Embryonic facial prominence (tissue), 1 donor: ENCODE results near the gene SLC27A2.

Experiments used
- DNase-seq: peaks from one replicate; pipeline ENCODE4 v3.0.0-alpha.2; 2016; ENCODE audit errors: extremely low spot score

The SLC27A2 gene

GRCh38 chr15:50190723-50191122 lies 8.7 kb downstream of the SLC27A2 start:
- no peak for DNase-seq

DNA sequence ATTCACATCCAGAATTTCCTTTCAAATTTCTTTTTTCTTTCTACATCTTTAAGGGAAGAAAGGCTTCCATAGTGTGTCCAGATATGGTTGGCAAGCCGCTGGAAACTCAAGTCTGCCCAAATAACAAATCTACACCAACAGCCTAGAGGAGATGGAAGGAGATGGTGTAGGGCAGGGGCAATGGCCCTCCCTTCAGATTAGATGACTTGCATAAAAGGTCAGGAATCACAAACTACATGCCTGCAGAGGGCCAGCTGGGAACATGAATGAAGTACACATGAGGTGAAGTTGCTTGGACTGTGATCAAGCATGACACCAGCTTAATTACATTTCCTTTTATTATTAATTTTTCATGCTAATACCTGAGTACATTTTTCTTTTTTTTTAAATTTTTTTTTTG lies 10.2 kb downstream of the SLC27A2 start:
- no peak for DNase-seq

DNA sequence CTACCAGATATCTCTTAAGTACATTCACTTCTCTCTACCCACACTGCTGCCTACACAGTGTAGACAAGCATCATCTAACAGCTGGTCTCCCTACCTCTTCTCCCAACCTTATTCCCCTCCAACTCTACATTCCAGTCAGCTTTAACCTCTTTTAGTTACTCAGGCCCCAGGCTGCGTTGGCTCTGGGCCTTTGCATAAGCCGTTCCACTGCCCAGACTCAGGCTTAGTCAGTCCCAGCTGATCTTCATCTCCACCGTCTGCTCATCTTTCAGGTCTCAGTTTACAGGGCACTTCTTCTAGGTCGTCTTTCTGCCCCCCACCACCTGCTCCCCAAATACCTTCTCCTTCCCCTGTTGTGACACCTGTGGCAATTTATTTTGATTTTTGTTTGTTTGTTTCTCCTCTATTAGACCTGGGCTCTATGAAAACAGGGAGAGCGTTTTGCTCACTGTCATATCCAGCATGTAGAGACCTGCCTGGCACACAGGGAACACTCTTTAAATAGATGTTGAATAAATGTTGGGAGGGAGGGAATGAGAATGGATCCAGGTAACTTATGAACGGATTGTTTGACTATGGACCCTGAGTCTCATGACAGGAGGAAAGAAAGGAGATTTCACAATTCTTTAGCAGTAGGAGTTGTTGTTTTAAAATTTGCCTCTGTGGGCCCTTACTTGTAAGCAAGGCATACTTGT lies 11.1 kb downstream of the SLC27A2 start:
- DNase-seq = no peak

- DNase-seq = no peak
Measured at GRCh38 chr15:50202003-50202402, 20.0 kb downstream of the SLC27A2 start.

- DNase-seq = no peak
Measured at GRCh38 chr15:50206020-50206419, 24.0 kb downstream of the SLC27A2 start.

GRCh38 chr15:50209809-50210208 lies 27.8 kb downstream of the SLC27A2 start:
- peak; percentile 25 for DNase-seq

GRCh38 chr15:50210462-50211157 lies 28.6 kb downstream of the SLC27A2 start:
- DNase-seq = no peak

GRCh38 chr15:50218291-50218690 lies 36.3 kb downstream of the SLC27A2 start:
- no peak for DNase-seq

- DNase-seq = no peak
Measured at GRCh38 chr15:50218691-50219090, 36.7 kb downstream of the SLC27A2 start.

GRCh38 chr15:50219820-50220219 lies 37.8 kb downstream of the SLC27A2 start:
- no peak for DNase-seq

- no peak for DNase-seq
Measured at GRCh38 chr15:50222181-50222580, 40.2 kb downstream of the SLC27A2 start.

GRCh38 chr15:50224606-50225005 lies 42.6 kb downstream of the SLC27A2 start:
- DNase-seq = no peak

GRCh38 chr15:50225057-50225456 lies 43.1 kb downstream of the SLC27A2 start:
- DNase-seq = no peak

GRCh38 chr15:50225938-50226337 lies 43.9 kb downstream of the SLC27A2 start:
- no peak for DNase-seq

DNA sequence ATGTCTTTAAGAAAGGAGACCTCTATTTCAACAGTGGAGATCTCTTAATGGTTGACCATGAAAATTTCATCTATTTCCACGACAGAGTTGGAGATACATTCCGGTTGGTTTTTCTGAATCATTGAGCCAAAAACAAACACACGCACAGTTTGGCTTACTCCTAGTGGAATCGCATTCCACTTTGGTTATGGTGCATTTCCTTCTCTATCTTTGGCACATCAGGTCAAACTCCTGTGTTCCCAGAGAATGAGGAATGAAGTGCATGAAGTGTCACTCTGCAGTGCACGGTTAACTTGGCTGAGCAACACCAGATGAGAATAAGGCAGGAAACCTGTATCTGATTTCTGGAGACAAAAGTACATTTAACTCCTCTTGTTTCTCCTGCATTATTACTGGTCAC lies 45.1 kb downstream of the SLC27A2 start:
- DNase-seq = no peak

DNA sequence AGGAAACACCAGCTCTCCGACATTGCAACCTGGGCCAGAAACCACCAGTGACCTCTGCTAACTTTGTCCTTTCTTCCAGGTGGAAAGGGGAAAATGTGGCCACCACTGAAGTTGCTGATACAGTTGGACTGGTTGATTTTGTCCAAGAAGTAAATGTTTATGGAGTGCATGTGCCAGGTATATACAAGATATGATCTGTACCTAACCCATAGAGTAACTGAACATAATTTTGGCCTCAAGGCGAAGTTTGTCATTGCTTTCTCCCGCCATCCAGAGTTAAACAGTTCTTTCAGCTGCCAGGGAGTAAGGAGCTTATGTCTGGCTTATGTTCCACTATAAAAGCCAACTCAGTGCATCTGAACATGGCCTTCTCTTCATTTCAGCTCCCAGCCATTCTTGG lies 46.9 kb downstream of the SLC27A2 start:
- no peak for DNase-seq

DNA sequence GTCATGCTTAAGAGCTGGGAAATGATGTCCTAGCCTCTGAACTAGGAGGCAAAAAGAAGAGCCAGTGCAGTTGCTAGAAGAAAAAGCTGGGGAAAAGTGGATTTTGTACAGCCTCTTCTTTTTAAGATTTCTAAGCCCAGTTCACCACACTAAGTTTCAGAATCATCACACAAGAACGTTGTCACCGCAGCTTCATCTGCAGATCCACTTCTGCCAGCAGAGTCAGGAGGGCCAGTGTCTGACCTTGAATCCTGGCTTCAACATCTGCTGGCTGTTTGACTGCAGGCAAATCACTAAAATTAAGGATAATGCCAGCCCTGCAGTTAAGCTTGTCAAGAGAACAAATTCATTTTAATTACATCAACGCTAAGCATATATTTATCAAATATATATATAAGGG lies 47.3 kb downstream of the SLC27A2 start:
- no peak for DNase-seq

DNA sequence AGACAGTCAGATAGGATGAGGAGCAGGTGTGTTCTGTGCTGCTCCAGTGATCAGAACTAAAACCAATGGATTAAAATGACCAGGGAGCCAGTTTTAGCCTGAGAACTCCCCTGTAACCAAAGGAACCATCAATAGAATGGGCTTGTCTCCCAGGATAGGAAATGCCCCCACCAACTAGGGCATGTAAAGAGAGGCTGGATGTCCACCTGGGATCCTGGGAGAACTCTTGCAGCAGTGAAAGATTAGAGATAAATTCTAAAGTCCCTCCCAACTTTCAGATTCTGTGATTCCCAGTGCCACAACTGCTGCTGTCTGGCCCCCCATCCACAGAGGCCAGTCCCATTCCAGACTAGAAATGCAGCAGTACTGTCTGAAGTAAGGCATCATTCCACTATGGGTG lies 49.8 kb downstream of the SLC27A2 start:
- no peak for DNase-seq

DNA sequence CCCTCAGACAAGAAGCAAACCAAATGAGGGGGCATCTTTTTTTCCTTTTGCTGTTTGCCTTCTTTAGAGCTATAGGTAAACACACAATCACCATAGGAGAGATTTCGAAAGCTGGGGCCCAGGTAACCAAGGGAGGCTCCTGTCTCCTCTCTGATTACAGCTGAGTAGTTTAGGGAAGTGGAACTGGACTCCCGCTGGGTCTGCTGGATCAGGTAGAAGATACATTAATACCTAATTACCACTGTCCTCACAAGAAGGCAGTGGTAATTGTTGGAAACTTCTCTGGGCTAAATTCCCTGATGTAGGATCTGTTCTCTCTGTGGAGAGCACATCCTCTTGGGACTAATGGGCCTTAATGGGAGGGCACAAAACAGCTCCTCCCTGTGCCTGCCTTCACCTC lies 50.8 kb downstream of the SLC27A2 start:
- DNase-seq = no peak

DNA sequence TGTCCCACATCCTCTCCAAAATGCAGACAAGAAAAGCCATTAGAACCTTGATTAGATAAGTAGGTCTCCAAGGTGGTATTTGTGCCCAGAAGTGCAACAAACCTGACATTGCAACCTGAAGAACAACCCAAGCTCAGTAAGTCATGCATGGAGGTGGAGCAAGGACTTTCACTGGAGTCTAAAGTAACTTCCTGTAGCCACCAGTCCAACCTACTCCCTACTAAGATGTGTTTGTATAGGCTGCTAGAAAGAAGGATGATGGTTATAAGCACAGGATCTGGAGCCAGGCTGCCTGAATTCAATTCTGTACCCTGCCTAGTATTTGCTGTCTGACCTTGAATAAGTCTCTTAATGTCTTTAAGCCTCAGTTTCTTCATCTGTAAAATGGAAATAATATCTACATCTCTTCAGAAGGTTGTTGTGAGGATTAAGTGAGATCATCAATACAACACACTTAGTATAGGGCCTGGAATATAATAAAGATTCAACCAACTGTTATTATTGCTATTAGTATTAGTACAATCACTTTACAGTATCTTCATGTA lies 51.3 kb downstream of the SLC27A2 start:
- DNase-seq = no peak

DNA sequence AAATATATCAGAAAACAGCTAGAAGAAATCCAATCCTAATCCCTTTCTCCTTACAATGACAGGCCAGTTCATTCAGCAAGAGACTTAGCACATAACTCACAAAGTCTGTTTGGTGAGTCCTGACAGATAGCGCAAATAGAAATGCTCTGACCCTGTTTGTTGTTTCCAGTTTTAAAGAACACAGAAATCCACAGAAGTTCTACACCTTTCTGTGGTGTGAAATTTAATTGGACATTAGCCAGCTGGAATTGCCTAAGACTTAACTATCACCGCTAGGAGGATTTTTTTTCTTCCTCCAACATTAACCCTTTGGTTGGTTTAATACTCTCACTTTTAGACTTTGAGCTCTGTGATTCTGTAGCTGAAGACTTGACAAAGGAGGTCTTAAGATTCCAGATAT lies 52.8 kb downstream of the SLC27A2 start:
- DNase-seq = no peak

DNA sequence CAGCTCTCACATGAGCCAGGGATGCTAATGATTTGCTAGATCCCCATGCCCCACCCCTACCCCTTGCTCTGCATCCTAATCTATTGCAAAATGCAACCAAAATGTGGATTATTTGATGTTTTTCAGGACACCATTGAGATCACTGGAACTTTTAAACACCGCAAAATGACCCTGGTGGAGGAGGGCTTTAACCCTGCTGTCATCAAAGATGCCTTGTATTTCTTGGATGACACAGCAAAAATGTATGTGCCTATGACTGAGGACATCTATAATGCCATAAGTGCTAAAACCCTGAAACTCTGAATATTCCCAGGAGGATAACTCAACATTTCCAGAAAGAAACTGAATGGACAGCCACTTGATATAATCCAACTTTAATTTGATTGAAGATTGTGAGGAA lies 53.8 kb downstream of the SLC27A2 start:
- DNase-seq = no peak

GRCh38 chr15:50236433-50236832 lies 54.4 kb downstream of the SLC27A2 start:
- no peak for DNase-seq
